ENCODE measurements around the gene OR2G6.
"Not testable (repeated sequence)": the region's sequence is repeated elsewhere in the genome, so short reads cannot be mapped to it uniquely, and the experiment has no call there.

OR2G6 gene

GRCh38 chr1:248507773-248508172 is at the start of gene OR2G6:
Gene OR2G6 (plus strand): TSS chr1:248508073. CDS start chr1:248521647, 13,574 bp downstream.
- not testable (repeated sequence) for TF ChIP-seq TCF12, TAF1 (IDR thresholded peaks at IDR 0.05; ENCODE audit: low read depth)
- TF ChIP-seq, protein P1, sequence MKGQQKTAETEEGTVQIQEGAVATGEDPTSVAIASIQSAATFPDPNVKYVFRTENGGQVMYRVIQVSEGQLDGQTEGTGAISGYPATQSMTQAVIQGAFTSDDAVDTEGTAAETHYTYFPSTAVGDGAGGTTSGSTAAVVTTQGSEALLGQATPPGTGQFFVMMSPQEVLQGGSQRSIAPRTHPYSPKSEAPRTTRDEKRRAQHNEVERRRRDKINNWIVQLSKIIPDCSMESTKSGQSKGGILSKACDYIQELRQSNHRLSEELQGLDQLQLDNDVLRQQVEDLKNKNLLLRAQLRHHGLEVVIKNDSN (IDR thresholded peaks at IDR 0.05): not testable (repeated sequence)

DNA sequence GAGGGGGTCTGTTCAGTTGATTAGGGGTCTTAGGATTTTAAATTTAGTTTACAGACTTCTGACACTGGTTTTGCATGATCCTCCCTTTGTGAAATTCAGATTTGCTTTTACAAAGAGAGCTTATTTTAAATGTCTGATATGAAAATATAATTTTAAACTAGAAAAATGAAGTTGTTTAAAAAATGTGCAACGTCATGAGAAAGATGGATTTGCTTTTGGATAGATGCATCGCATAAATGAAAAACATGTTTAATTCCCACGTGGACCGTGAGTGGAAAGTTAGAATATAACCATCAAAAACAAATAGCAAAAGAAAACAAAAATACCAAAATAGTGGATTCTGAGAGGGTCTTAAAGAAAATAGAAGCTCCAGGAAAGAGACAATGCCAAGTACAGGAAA is 36.7 kb upstream of the OR2G6 start:
- TF ChIP-seq RAD21 (IDR thresholded peaks at IDR 0.05; ENCODE audit: low read depth) (no peak), EGR1 (IDR thresholded peaks at IDR 0.05) (no peak), CEBPB (IDR thresholded peaks at IDR 0.05) (no peak), FOXM1 (IDR thresholded peaks at IDR 0.05; ENCODE audit: borderline replicate concordance, low read depth) (no peak), ZBTB7A (IDR thresholded peaks at IDR 0.05; ENCODE audit: low read depth) (no peak), TEAD4 (IDR thresholded peaks at IDR 0.05) (no peak), TCF12 (IDR thresholded peaks at IDR 0.05; ENCODE audit: low read depth) (no peak), EP300 (IDR thresholded peaks at IDR 0.05; ENCODE audit: borderline replicate concordance) (no peak), NFIC (IDR thresholded peaks at IDR 0.05) (no peak), CREB1 (IDR thresholded peaks at IDR 0.05; ENCODE audit: low read depth) (no peak), MAX (IDR thresholded peaks at IDR 0.05) (no peak), YY1 (IDR thresholded peaks at IDR 0.05; ENCODE audit: low read depth) (no peak), TAF1 (IDR thresholded peaks at IDR 0.05; ENCODE audit: low read depth) (no peak)
- TF ChIP-seq, protein P2, sequence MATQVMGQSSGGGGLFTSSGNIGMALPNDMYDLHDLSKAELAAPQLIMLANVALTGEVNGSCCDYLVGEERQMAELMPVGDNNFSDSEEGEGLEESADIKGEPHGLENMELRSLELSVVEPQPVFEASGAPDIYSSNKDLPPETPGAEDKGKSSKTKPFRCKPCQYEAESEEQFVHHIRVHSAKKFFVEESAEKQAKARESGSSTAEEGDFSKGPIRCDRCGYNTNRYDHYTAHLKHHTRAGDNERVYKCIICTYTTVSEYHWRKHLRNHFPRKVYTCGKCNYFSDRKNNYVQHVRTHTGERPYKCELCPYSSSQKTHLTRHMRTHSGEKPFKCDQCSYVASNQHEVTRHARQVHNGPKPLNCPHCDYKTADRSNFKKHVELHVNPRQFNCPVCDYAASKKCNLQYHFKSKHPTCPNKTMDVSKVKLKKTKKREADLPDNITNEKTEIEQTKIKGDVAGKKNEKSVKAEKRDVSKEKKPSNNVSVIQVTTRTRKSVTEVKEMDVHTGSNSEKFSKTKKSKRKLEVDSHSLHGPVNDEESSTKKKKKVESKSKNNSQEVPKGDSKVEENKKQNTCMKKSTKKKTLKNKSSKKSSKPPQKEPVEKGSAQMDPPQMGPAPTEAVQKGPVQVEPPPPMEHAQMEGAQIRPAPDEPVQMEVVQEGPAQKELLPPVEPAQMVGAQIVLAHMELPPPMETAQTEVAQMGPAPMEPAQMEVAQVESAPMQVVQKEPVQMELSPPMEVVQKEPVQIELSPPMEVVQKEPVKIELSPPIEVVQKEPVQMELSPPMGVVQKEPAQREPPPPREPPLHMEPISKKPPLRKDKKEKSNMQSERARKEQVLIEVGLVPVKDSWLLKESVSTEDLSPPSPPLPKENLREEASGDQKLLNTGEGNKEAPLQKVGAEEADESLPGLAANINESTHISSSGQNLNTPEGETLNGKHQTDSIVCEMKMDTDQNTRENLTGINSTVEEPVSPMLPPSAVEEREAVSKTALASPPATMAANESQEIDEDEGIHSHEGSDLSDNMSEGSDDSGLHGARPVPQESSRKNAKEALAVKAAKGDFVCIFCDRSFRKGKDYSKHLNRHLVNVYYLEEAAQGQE (IDR thresholded peaks at IDR 0.05; ENCODE audit: low read depth): no peak
- TF ChIP-seq, protein P1 (IDR thresholded peaks at IDR 0.05): no peak

GRCh38 chr1:248473051-248473450 is 34.8 kb upstream of the OR2G6 start, which contains the start of gene OR2T3:
Gene OR2T3 (plus strand): TSS chr1:248473351. CDS start chr1:248473351, 0 bp downstream.
- not testable (repeated sequence) for TF ChIP-seq YY1 (IDR thresholded peaks at IDR 0.05; ENCODE audit: low read depth); RAD21 (IDR thresholded peaks at IDR 0.05; ENCODE audit: low read depth); NFIC (IDR thresholded peaks at IDR 0.05)

- TF ChIP-seq EP300 (IDR thresholded peaks at IDR 0.05; ENCODE audit: borderline replicate concordance); RAD21 (IDR thresholded peaks at IDR 0.05; ENCODE audit: low read depth); TCF12 (IDR thresholded peaks at IDR 0.05; ENCODE audit: low read depth): not testable (repeated sequence)
These were observed 19.6 kb upstream of the OR2G6 start, which contains the start of gene OR2T5 for GRCh38 chr1:248488289-248488688. Gene OR2T5 (plus strand): TSS chr1:248488589. CDS start chr1:248488589, 0 bp downstream.

DNA sequence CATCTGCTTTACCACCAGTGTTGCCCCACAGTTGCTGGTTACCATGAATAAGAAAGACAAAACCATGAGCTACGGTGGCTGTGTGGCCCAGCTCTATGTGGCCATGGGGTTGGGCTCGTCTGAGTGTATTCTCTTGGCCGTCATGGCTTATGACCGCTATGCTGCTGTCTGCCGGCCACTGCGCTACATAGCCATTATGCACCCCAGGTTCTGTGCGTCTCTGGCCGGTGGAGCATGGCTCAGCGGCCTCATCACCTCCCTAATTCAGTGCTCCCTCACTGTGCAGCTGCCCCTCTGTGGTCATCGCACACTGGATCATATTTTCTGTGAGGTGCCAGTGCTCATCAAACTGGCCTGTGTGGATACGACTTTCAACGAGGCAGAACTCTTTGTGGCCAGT is 14.0 kb downstream of the OR2G6 start:
- TF ChIP-seq ZBTB7A (IDR thresholded peaks at IDR 0.05; ENCODE audit: low read depth) (no peak), FOXM1 (IDR thresholded peaks at IDR 0.05; ENCODE audit: borderline replicate concordance, low read depth) (no peak), CEBPB (IDR thresholded peaks at IDR 0.05) (no peak), CREB1 (IDR thresholded peaks at IDR 0.05; ENCODE audit: low read depth) (no peak), TCF12 (IDR thresholded peaks at IDR 0.05; ENCODE audit: low read depth) (no peak), EGR1 (IDR thresholded peaks at IDR 0.05) (no peak), NFIC (IDR thresholded peaks at IDR 0.05) (no peak), TEAD4 (IDR thresholded peaks at IDR 0.05) (no peak), RAD21 (IDR thresholded peaks at IDR 0.05; ENCODE audit: low read depth) (no peak), TAF1 (IDR thresholded peaks at IDR 0.05; ENCODE audit: low read depth) (no peak), YY1 (IDR thresholded peaks at IDR 0.05; ENCODE audit: low read depth) (no peak), EP300 (IDR thresholded peaks at IDR 0.05; ENCODE audit: borderline replicate concordance) (no peak)

- not testable (repeated sequence) for TF ChIP-seq TEAD4 (IDR thresholded peaks at IDR 0.05); RAD21 (IDR thresholded peaks at IDR 0.05; ENCODE audit: low read depth); EGR1 (IDR thresholded peaks at IDR 0.05)
These were observed 54.8 kb downstream of the OR2G6 start, which contains the start of gene OR2T29 for GRCh38 chr1:248562672-248563071. Gene OR2T29 (minus strand): TSS chr1:248562772. CDS start chr1:248559491, 3,281 bp downstream.

GRCh38 chr1:248574657-248575056 is 66.8 kb downstream of the OR2G6 start, which contains the start of gene OR2T34:
Gene OR2T34 (minus strand): TSS chr1:248574757. CDS start chr1:248574757, 0 bp downstream.
- not testable (repeated sequence) for TF ChIP-seq TCF12 (IDR thresholded peaks at IDR 0.05; ENCODE audit: low read depth); YY1 (IDR thresholded peaks at IDR 0.05; ENCODE audit: low read depth); TEAD4 (IDR thresholded peaks at IDR 0.05)

- no peak for TF ChIP-seq RAD21 (IDR thresholded peaks at IDR 0.05; ENCODE audit: low read depth)
- no peak for TF ChIP-seq TEAD4 (IDR thresholded peaks at IDR 0.05)
- no peak for TF ChIP-seq NFIC (IDR thresholded peaks at IDR 0.05)
- TF ChIP-seq TAF1 (IDR thresholded peaks at IDR 0.05; ENCODE audit: low read depth): no peak
These were observed 68.5 kb downstream of the OR2G6 start for GRCh38 chr1:248576260-248576980.
